ENCODE measurements around the gene PBX3.

Gene PBX3

GRCh38 chr9:125949703-125950460 is 202.7 kb downstream of the PBX3 start:
- Histone ChIP-seq H3K27ac (ENCODE audit: low read depth, low read length) (no peak overlapping the region), H3K9me2 (replicated peaks; ENCODE audit: control insufficient read depth, low read length) (no peaks in the 10 kb centered on the region), H3K79me2 (ENCODE audit: control insufficient read depth, low read length) (no peaks in the 10 kb centered on the region), H3K4me2 (ENCODE audit: low read length) (no peak overlapping the region), H3K4me1 (ENCODE audit: control insufficient read depth, low read length) (no peaks in the 10 kb centered on the region), H3K4me3 (ENCODE audit: low read length) (no peak overlapping the region), H3K9me3 (ENCODE audit: control insufficient read depth, insufficient read depth, low read length) (no peaks in the 10 kb centered on the region), H3F3A (ENCODE audit: control insufficient read depth, insufficient read depth) (no peaks in the 10 kb centered on the region), H3K36me3 (ENCODE audit: control insufficient read depth, low read length) (0 out of 2 replicates have a peak, but pooled peaks cover 3% of the 10 kb centered on the region), H4K20me1 (ENCODE audit: control insufficient read depth, insufficient read depth, low read depth, low read length) (no peaks in the 10 kb centered on the region), H3K27me3 (ENCODE audit: control insufficient read depth, low read length) (no peaks in the 10 kb centered on the region)
- TF ChIP-seq, protein P1, sequence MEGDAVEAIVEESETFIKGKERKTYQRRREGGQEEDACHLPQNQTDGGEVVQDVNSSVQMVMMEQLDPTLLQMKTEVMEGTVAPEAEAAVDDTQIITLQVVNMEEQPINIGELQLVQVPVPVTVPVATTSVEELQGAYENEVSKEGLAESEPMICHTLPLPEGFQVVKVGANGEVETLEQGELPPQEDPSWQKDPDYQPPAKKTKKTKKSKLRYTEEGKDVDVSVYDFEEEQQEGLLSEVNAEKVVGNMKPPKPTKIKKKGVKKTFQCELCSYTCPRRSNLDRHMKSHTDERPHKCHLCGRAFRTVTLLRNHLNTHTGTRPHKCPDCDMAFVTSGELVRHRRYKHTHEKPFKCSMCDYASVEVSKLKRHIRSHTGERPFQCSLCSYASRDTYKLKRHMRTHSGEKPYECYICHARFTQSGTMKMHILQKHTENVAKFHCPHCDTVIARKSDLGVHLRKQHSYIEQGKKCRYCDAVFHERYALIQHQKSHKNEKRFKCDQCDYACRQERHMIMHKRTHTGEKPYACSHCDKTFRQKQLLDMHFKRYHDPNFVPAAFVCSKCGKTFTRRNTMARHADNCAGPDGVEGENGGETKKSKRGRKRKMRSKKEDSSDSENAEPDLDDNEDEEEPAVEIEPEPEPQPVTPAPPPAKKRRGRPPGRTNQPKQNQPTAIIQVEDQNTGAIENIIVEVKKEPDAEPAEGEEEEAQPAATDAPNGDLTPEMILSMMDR (IDR thresholded peaks at IDR 0.05; ENCODE audit: low read depth, low read length, poor library complexity, severe bottlenecking), result no peak
- TF ChIP-seq EZH2phosphoT487 (IDR thresholded peaks at IDR 0.05; ENCODE audit: borderline replicate concordance, low read length), result no peak

- Histone ChIP-seq H3K27ac (ENCODE audit: low read depth, low read length) (no peak overlapping the region), H3K9me2 (replicated peaks; ENCODE audit: control insufficient read depth, low read length) (no peaks in the 10 kb centered on the region), H3K4me3 (ENCODE audit: low read length) (no peak overlapping the region), H3K79me2 (ENCODE audit: control insufficient read depth, low read length) (no peaks in the 10 kb centered on the region), H3K4me1 (ENCODE audit: control insufficient read depth, low read length) (no peaks in the 10 kb centered on the region), H3K4me2 (ENCODE audit: low read length) (no peak overlapping the region), H4K20me1 (ENCODE audit: control insufficient read depth, insufficient read depth, low read depth, low read length) (no peaks in the 10 kb centered on the region), H3F3A (ENCODE audit: control insufficient read depth, insufficient read depth) (no peaks in the 10 kb centered on the region), H3K27me3 (ENCODE audit: control insufficient read depth, low read length) (no peaks in the 10 kb centered on the region), H3K9me3 (ENCODE audit: control insufficient read depth, insufficient read depth, low read length) (no peaks in the 10 kb centered on the region), H3K36me3 (ENCODE audit: control insufficient read depth, low read length) (0 out of 2 replicates have a peak, but pooled peaks cover 3% of the 10 kb centered on the region)
- TF ChIP-seq, protein P1 (IDR thresholded peaks at IDR 0.05; ENCODE audit: low read depth, low read length, poor library complexity, severe bottlenecking), result no peak
- TF ChIP-seq EZH2phosphoT487 (IDR thresholded peaks at IDR 0.05; ENCODE audit: borderline replicate concordance, low read length), result no peak
These were observed 203.8 kb downstream of the PBX3 start for GRCh38 chr9:125950880-125951471.

DNA sequence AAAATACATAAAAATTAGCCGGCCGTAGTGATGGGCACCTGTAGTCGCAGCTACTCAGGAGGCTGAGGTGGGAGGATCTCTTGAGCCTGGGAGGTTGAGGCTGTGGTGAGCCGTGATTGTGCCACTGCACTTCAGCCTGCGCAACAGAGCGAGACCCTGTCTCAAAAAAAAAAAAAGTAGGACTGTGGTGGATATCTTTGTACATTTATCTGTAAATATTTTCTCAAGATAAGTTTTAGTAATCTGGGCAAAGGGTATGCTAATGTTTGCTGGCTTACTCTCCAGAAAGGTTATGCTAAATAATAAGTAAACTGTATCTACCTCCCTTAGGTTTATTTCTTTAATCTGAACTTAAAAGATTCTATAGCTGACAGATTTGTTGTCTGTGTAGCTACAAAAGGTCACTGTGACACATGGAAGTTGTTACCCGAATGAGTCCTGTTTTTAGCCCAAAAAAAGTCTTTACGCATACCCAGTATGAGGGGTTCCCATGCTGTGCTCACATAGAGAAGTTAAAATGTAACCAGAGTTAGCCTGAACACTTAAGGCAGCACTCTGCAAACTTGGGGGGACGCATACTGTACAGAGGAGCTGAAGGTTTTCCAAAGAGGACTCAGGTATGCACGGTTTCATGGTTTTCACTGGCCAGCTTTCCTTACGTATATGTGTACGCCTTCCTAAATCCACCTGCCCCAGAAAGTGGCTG is 206.3 kb downstream of the PBX3 start:
- TF ChIP-seq EZH2phosphoT487 (IDR thresholded peaks at IDR 0.05; ENCODE audit: borderline replicate concordance, low read length), result no peak
- TF ChIP-seq, protein P1 (IDR thresholded peaks at IDR 0.05; ENCODE audit: low read depth, low read length, poor library complexity, severe bottlenecking), result no peak
- H4K20me1 ChIP-seq (ENCODE audit: control insufficient read depth, insufficient read depth, low read depth, low read length), result no peaks in the 10 kb centered on the region
- H3K79me2 ChIP-seq (ENCODE audit: control insufficient read depth, low read length), result no peaks in the 10 kb centered on the region
- H3K4me2 ChIP-seq (ENCODE audit: low read length), result no peak overlapping the region
- no peak overlapping the region for H3K27ac ChIP-seq (ENCODE audit: low read depth, low read length)
- no peaks in the 10 kb centered on the region for H3K36me3 ChIP-seq (ENCODE audit: control insufficient read depth, low read length)
- no peaks in the 10 kb centered on the region for H3K4me1 ChIP-seq (ENCODE audit: control insufficient read depth, low read length)
- H3F3A ChIP-seq (ENCODE audit: control insufficient read depth, insufficient read depth), result no peaks in the 10 kb centered on the region
- no peaks in the 10 kb centered on the region for H3K9me2 ChIP-seq (replicated peaks; ENCODE audit: control insufficient read depth, low read length)
- H3K27me3 ChIP-seq (ENCODE audit: control insufficient read depth, low read length), result no peaks in the 10 kb centered on the region
- H3K4me3 ChIP-seq (ENCODE audit: low read length), result no peak overlapping the region
- no peaks in the 10 kb centered on the region for H3K9me3 ChIP-seq (ENCODE audit: control insufficient read depth, insufficient read depth, low read length)
